Tibial nerve (tissue), 4 donors: ENCODE data around the gene MRPL17.

Source experiments
- CTCF ChIP-seq, 5 experiments: fragments of 200-600 bp in 3 of 5; fragments of 450-650 bp in 2 of 5; sonication (generic) in 3 of 5; IDR thresholded peaks; one replicate each; pipeline ENCODE4 v1.5.1; 2016 to 2019; ENCODE audit warnings: antibody characterized with exemption in 5 of 5, mild to moderate bottlenecking in 3 of 5, moderate library complexity in 2 of 5
- EP300 ChIP-seq, 2 donors: sonication (generic); formaldehyde crosslinking; IDR thresholded peaks; one replicate each; pipeline ENCODE4 v1.6.1; 2017; ENCODE audit warnings: antibody characterized with exemption in 2 of 2, mild to moderate bottlenecking in 1 of 2

GRCh38 chr11:6681949-6682348 lies 1.2 kb downstream of the MRPL17 start:
- TF ChIP-seq CTCF (IDR thresholded peaks at IDR 0.05) (no peak), EP300 (IDR thresholded peaks at IDR 0.05) (no peak)
